CD14-positive monocyte (primary cell): ENCODE data around the gene PCDHGA12. TPM values are rescaled to one million over a fixed set of nuclear protein-coding genes. Genes with fewer than 3 reads are reported as not detected.

Experiments used
- DNase-seq, 3 donors: peaks; one replicate each; pipeline ENCODE4 v3.0.0-alpha.2; 2011 to 2022
- H2AFZ ChIP-seq: 2 replicates; pipeline ENCODE4 v1.6.0; 2012; ENCODE audit warnings: mild to moderate bottlenecking, low read depth, low read length, inconsistent platforms; ENCODE audit not compliant: insufficient read depth, poor library complexity, severe bottlenecking
- H3K27ac ChIP-seq, 2 donors: 1 replicate in 1 of 2; 2 replicates in 1 of 2; pipeline ENCODE4 v1.5.1; 2012 to 2013; ENCODE audit warnings: low read length in 2 of 2, control low read depth in 1 of 2, inconsistent platforms in 1 of 2, low read depth in 1 of 2, mild to moderate bottlenecking in 1 of 2
- H3K27me3 ChIP-seq, 2 donors: one replicate each; pipeline versions ENCODE4 v1.6.0 to v1.6.1; 2011 to 2013; ENCODE audit warnings: low read length in 2 of 2; ENCODE audit not compliant: control insufficient read depth in 2 of 2, insufficient read depth in 2 of 2
- H3K36me3 ChIP-seq, 2 donors: replicated peaks in 1 of 2; 1 replicate in 1 of 2; 2 replicates in 1 of 2; pipeline versions ENCODE4 v1.5.1 to v1.6.1; 2012 to 2013; ENCODE audit warnings: low read length in 2 of 2, control low read depth in 1 of 2, inconsistent platforms in 1 of 2, mild to moderate bottlenecking in 1 of 2; ENCODE audit not compliant: insufficient read depth in 2 of 2, control insufficient read depth in 1 of 2
- H3K4me1 ChIP-seq, 2 donors: 1 replicate in 1 of 2; 2 replicates in 1 of 2; pipeline versions ENCODE4 v1.5.1 to v1.6.1; 2012 to 2013; ENCODE audit warnings: low read length in 2 of 2, control low read depth in 1 of 2, inconsistent platforms in 1 of 2, mild to moderate bottlenecking in 1 of 2, moderate library complexity in 1 of 2; ENCODE audit not compliant: insufficient read depth in 2 of 2, control insufficient read depth in 1 of 2
- H3K4me2 ChIP-seq: replicated peaks from 2 replicates; pipeline ENCODE3; 2012; ENCODE audit warnings: low read length, moderate library complexity, mild to moderate bottlenecking; ENCODE audit not compliant: poor library complexity, severe bottlenecking; ENCODE audit errors: extremely low read depth
- H3K4me3 ChIP-seq, 3 experiments: fragments of 200-600 bp in 1 of 3; sonication (generic) in 1 of 3; replicated peaks in 1 of 3; 1 replicate in 2 of 3; 2 replicates in 1 of 3; pipeline ENCODE4 v1.5.1; 2011 to 2013; ENCODE audit warnings: low read length in 3 of 3, mild to moderate bottlenecking in 3 of 3, control low read depth in 2 of 3, low read depth in 2 of 3, inconsistent platforms in 1 of 3, moderate library complexity in 1 of 3
- H3K79me2 ChIP-seq: 2 replicates; pipeline ENCODE4 v1.6.0; 2012; ENCODE audit warnings: mild to moderate bottlenecking, control low read depth, inconsistent platforms, low read length, moderate library complexity; ENCODE audit not compliant: insufficient read depth
- H3K9ac ChIP-seq: 2 replicates; pipeline ENCODE4 v1.6.0; 2017; ENCODE audit warnings: low read length, mild to moderate bottlenecking; ENCODE audit not compliant: insufficient read depth, poor library complexity, severe bottlenecking
- H3K9me3 ChIP-seq, 2 donors: replicated peaks in 1 of 2; 1 replicate in 1 of 2; 2 replicates in 1 of 2; pipeline versions ENCODE4 v1.5.1 to v1.6.1; 2012 to 2013; ENCODE audit warnings: low read length in 2 of 2, control low read depth in 1 of 2; ENCODE audit not compliant: control insufficient read depth in 1 of 2, insufficient read depth in 1 of 2
- H4K20me1 ChIP-seq: 2 replicates; pipeline ENCODE4 v1.6.0; 2012; ENCODE audit warnings: mild to moderate bottlenecking, low read length, control low read depth, moderate library complexity; ENCODE audit not compliant: insufficient read depth
- H3K27ac Mint-ChIP-seq, 7 donors: one replicate each; pipeline ENCODE4 v1.8.0; 2020; ENCODE audit warnings: mild to moderate bottlenecking in 7 of 7, mixed read lengths in 7 of 7, moderate library complexity in 6 of 7, inconsistent platforms in 2 of 7
- H3K27me3 Mint-ChIP-seq, 3 donors: one replicate each; pipeline ENCODE4 v1.8.0; 2021 to 2022; ENCODE audit warnings: low read depth in 3 of 3, mild to moderate bottlenecking in 3 of 3, mixed read lengths in 3 of 3, moderate library complexity in 3 of 3, inconsistent platforms in 1 of 3
- H3K36me3 Mint-ChIP-seq, 2 donors: one replicate each; pipeline ENCODE4 v1.8.0; 2020; ENCODE audit warnings: mixed read lengths in 2 of 2, inconsistent platforms in 1 of 2, mild to moderate bottlenecking in 1 of 2
- H3K4me1 Mint-ChIP-seq: one replicate; pipeline ENCODE4 v1.8.0; 2020; ENCODE audit warnings: mild to moderate bottlenecking, mixed read lengths
- H3K4me3 Mint-ChIP-seq, 2 donors: one replicate each; pipeline ENCODE4 v1.8.0; 2020; ENCODE audit warnings: mild to moderate bottlenecking in 2 of 2, mixed read lengths in 2 of 2, moderate library complexity in 1 of 2
- H3K9me3 Mint-ChIP-seq, 7 donors: one replicate each; pipeline ENCODE4 v1.8.0; 2020 to 2022; ENCODE audit warnings: mixed read lengths in 7 of 7, mild to moderate bottlenecking in 6 of 7, moderate library complexity in 6 of 7, inconsistent platforms in 2 of 7
- CTCF ChIP-seq: fragments of 200-600 bp; IDR thresholded peaks from one replicate; pipeline ENCODE4 v1.8.0; 2022; ENCODE audit warnings: antibody characterized with exemption, mild to moderate bottlenecking
- WGBS: methylation state at CpG from one replicate; pipeline ENCODE4 v1.1.5; 2013; ENCODE audit warnings: missing lambda C conversion rate; ENCODE audit not compliant: insufficient coverage; 5-methylcytosine and 5-hydroxymethylcytosine counted together
- intact Hi-C, 2 donors: fragments of 100-400 bp; cut with micrococcal nuclease; formaldehyde crosslinking; loops; one replicate each; pipeline versions ENCODE4 v1.15.0 to v1.15.1; 2023
- polyA plus RNA-seq, 3 donors: library from polyadenylated mRNA; depleted of rRNA in 1 of 3; unstranded in 2 of 3; stranded (reverse) in 1 of 3; fragments of 300-500 nt in 2 of 3; fragments of >200 nt in 1 of 3; fragmentation: Illumina TruSeq in 2 of 3; gene quantifications; 1 replicate in 2 of 3; 2 replicates in 1 of 3; pipeline ENCODE4 v1.2.3, GENCODE V29; 2012 to 2021

The PCDHGA12 gene
- polyA plus RNA-seq, 3 donors, result 0.01 TPM; not detected in 2

DNA sequence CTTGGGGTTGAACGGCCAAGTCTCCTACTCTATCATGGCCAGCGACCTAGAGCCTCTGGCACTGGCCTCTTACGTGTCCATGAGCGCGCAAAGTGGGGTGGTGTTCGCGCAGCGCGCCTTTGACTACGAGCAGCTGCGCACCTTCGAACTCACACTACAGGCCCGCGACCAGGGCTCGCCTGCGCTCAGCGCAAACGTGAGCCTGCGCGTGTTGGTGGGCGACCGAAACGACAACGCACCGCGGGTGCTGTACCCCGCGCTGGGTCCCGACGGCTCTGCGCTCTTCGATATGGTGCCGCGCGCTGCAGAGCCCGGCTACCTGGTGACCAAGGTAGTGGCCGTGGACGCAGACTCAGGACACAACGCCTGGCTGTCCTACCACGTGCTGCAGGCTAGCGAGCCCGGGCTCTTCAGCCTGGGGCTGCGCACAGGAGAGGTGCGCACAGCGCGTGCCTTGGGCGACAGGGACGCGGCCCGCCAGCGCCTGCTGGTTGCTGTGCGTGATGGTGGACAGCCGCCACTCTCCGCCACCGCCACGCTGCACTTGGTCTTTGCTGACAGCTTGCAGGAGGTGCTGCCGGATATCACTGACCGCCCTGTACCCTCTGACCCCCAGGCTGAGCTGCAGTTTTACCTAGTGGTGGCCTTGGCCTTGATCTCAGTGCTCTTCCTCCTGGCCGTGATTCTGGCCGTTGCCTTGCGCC is 30.6 kb upstream of the PCDHGA12 start:
- Histone ChIP-seq H3K9ac (no peak overlapping the region), H3K4me3 (no peak overlapping the region), H2AFZ (no peak overlapping the region), H4K20me1 (no peaks in the 10 kb centered on the region), H3K4me1 (peaks cover 0 to 3% of the 10 kb centered on the region in 2 donors), H3K27ac (no peak overlapping the region), H3K79me2 (no peaks in the 10 kb centered on the region), H3K9me3 (peaks cover 41 to 83% of the 10 kb centered on the region in 2 donors), H3K27me3 (peaks cover 61 to 97% of the 10 kb centered on the region in 2 donors), H3K4me2 (no peak overlapping the region), H3K36me3 (no peaks in the 10 kb centered on the region)
- Mint-ChIP-seq H3K4me1 (peaks cover 9% of the 10 kb centered on the region), H3K4me3 (peak overlapping the region in 1 of 2 donors; percentile 73), H3K27ac (no peak overlapping the region), H3K9me3 (peaks cover 28 to 76% (median 62%) of the 10 kb centered on the region in 7 donors), H3K36me3 (peaks cover 9% of the 10 kb centered on the region in 2 donors), H3K27me3 (peaks cover 70 to 85% (median 83%) of the 10 kb centered on the region in 3 donors)
- 31% methylated on average over 59 of the region's 61 CpGs for WGBS
- DNase-seq, result no peak
- intact Hi-C loops, result no loop called here
- no peak for TF ChIP-seq CTCF

DNA sequence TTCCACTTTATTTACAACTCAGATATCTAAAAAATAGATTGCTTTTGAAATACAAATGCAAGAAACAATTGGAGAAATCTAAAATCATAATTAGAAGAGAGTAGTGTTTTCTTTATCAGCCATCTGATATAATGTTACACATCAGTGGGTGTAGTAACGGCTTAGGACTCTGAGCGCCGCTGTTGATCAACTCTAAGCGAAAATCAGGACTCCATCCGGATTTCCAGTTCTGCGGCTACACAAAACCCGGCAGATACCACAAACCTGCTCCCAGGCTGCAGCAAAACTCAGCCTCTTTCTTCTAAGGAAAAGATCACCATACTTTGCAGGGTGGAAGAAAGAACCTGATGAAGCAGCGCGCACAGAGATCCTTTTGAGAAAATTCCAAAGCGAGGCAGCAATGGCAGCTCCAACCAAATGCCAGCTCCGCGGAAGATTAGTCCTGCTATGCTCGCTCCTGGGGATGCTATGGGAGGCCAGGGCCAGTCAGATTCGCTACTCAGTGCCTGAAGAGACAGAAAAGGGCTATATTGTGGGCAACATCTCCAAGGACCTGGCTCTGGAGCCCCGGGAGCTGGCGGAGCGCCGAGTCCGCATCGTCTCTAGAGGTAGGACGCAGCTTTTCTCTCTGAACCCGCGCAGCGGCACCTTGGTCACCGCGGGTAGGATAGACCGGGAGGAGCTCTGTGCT is 27.6 kb upstream of the PCDHGA12 start, which contains the start of gene PCDHGA9:
Gene PCDHGA9, plus strand, starts transcription at position 226 of the 691 bp plus-strand sequence. Its CDS starts 175 bp downstream, at position 401.
- Mint-ChIP-seq H3K4me1 (peaks cover 9% of the 10 kb centered on the region), H3K27ac (peak within 1 kb of the TSS in 1 of 7 donors; percentile 24), H3K4me3 (peak within 1 kb of the TSS; percentile 61 to 82), H3K36me3 (peaks cover 10 to 11% of the 10 kb centered on the region in 2 donors), H3K9me3 (peaks cover 26 to 70% (median 55%) of the 10 kb centered on the region in 7 donors), H3K27me3 (peaks cover 66 to 85% (median 83%) of the 10 kb centered on the region in 3 donors)
- peaks cover 67 to 95% of the 10 kb centered on the region in 2 donors for H3K27me3 ChIP-seq
- no peaks in the 10 kb centered on the region for H4K20me1 ChIP-seq
- H3K79me2 ChIP-seq, result no peaks in the 10 kb centered on the region
- peak in 1 of 3 donors; percentile 8 for DNase-seq
- H3K36me3 ChIP-seq, result no peaks in the 10 kb centered on the region
- intact Hi-C loops, result no loop called here
- no peak within 1 kb of the TSS for H3K4me3 ChIP-seq
- H3K9ac ChIP-seq, result no peak within 1 kb of the TSS
- peak within 1 kb of the TSS; percentile 4 for H3K4me2 ChIP-seq
- peaks cover 0 to 3% of the 10 kb centered on the region in 2 donors for H3K4me1 ChIP-seq
- H3K9me3 ChIP-seq, result peaks cover 35 to 67% of the 10 kb centered on the region in 2 donors
- peak within 1 kb of the TSS; percentile 17 for H2AFZ ChIP-seq
- 17% methylated on average over 25 of the region's 27 CpGs for WGBS
- peak; percentile 70 for TF ChIP-seq CTCF
- no peak within 1 kb of the TSS for H3K27ac ChIP-seq
